Measurements from ENCODE around the gene CDC123. TPM values are rescaled to one million over a fixed set of nuclear protein-coding genes. Genes with fewer than 3 reads are reported as not detected.

Gene CDC123
- total RNA-seq, 4 donors from 2014 or later: 44.9 to 67.3 (median 53.6) TPM

- no peak for TF ChIP-seq CTCF (IDR thresholded peaks at IDR 0.05; ENCODE audit: low read depth)
Measured at GRCh38 chr10:12162927-12163326, 33.1 kb upstream of the CDC123 start.

- no peak for TF ChIP-seq CTCF (IDR thresholded peaks at IDR 0.05; ENCODE audit: low read depth)
Measured at GRCh38 chr10:12164085-12164484, 31.9 kb upstream of the CDC123 start.

GRCh38 chr10:12165036-12165435 lies 31.0 kb upstream of the CDC123 start:
- no peak for TF ChIP-seq CTCF (IDR thresholded peaks at IDR 0.05; ENCODE audit: low read depth)

GRCh38 chr10:12165999-12166775 lies 29.8 kb upstream of the CDC123 start:
- no peak for TF ChIP-seq CTCF (IDR thresholded peaks at IDR 0.05; ENCODE audit: low read depth)

GRCh38 chr10:12177642-12178041 lies 18.3 kb upstream of the CDC123 start:
- no peak for TF ChIP-seq CTCF (IDR thresholded peaks at IDR 0.05; ENCODE audit: low read depth)

- no peak for TF ChIP-seq CTCF (IDR thresholded peaks at IDR 0.05; ENCODE audit: low read depth)
Measured at GRCh38 chr10:12179606-12180170, 16.3 kb upstream of the CDC123 start.

GRCh38 chr10:12180221-12180974 lies 15.6 kb upstream of the CDC123 start:
- TF ChIP-seq CTCF (IDR thresholded peaks at IDR 0.05; ENCODE audit: low read depth): no peak
